Caco-2 (cell line): ENCODE results near the gene GLRB. TPM values are rescaled to one million over a fixed set of nuclear protein-coding genes. Genes with fewer than 3 reads are reported as not detected.

Source experiments
- BruUV-seq: library from RNA; stranded (reverse); fragments of 400-500 nt; replicated peaks from 2 replicates; lab custom pipeline; 2021; lab: Mats Ljungman, UMichigan
- CTCF ChIA-PET: fragments of 300-600 bp; sonication (Branson Sonifier 250); formaldehyde crosslinking; loops from one replicate; lab custom pipeline; 2022; ENCODE audit warnings: antibody characterized with exemption; lab: Charles Lee
- POLR2A ChIA-PET: fragments of 300-600 bp; sonication (Branson Sonifier 250); formaldehyde crosslinking; loops from one replicate; lab custom pipeline; 2022; ENCODE audit warnings: antibody characterized with exemption; lab: Charles Lee
- DNase-seq, 2 experiments: peaks; one replicate each; pipeline versions ENCODE4 v3.0.0 to v3.0.0-alpha.2; 2020 to 2022
- H3K27me3 ChIP-seq: replicated peaks from 2 replicates; pipeline ENCODE4 v1.6.0; 2011; ENCODE audit warnings: low read length; ENCODE audit not compliant: control insufficient read depth, insufficient read depth
- H3K36me3 ChIP-seq: 2 replicates; pipeline ENCODE4 v1.5.1; 2011; ENCODE audit warnings: low read length; ENCODE audit not compliant: control insufficient read depth, insufficient read depth
- H3K4me1 ChIP-seq: fragments of 250-450 bp; sonication (Bioruptor Pico); 2 replicates; pipeline ENCODE4 v1.5.1; 2020; ENCODE audit warnings: mild to moderate bottlenecking
- H3K4me3 ChIP-seq: 2 replicates; pipeline ENCODE4 v1.5.1; 2011; ENCODE audit warnings: low read depth, mild to moderate bottlenecking, control low read depth, low read length
- H3K9me3 ChIP-seq: fragments of 250-450 bp; sonication (Bioruptor Pico); 2 replicates; pipeline ENCODE4 v1.5.1; 2020; ENCODE audit warnings: mild to moderate bottlenecking, moderate library complexity
- H3K27ac Mint-ChIP-seq: one replicate; pipeline ENCODE4 v1.8.0; 2022; ENCODE audit warnings: mixed read lengths; ENCODE audit not compliant: unreplicated experiment
- H3K27me3 Mint-ChIP-seq: one replicate; pipeline ENCODE4 v1.8.0; 2022; ENCODE audit warnings: mixed read lengths; ENCODE audit not compliant: insufficient read depth, unreplicated experiment
- H3K36me3 Mint-ChIP-seq: one replicate; pipeline ENCODE4 v1.8.0; 2022; ENCODE audit warnings: mild to moderate bottlenecking, mixed read lengths; ENCODE audit not compliant: insufficient read depth, unreplicated experiment
- H3K4me1 Mint-ChIP-seq: one replicate; pipeline ENCODE4 v1.8.0; 2022; ENCODE audit warnings: low read depth, mixed read lengths; ENCODE audit not compliant: unreplicated experiment
- H3K4me3 Mint-ChIP-seq: one replicate; pipeline ENCODE4 v1.8.0; 2022; ENCODE audit warnings: mild to moderate bottlenecking, moderate library complexity, mixed read lengths; ENCODE audit not compliant: unreplicated experiment
- H3K9me3 Mint-ChIP-seq: one replicate; pipeline ENCODE4 v1.8.0; 2022; ENCODE audit warnings: mixed read lengths; ENCODE audit not compliant: unreplicated experiment
- intact Hi-C: fragments of 100-400 bp; cut with micrococcal nuclease; formaldehyde crosslinking; loops from one replicate; pipeline ENCODE4 v1.10.0; 2022; ENCODE audit not compliant: unreplicated experiment
- total RNA-seq: library from RNA; stranded (reverse); gene quantifications from 2 replicates; pipeline ENCODE4 v1.2.3, GENCODE V29; 2022
- TF ChIP-seq, protein P1 (sequence below), 2 experiments: fragments of 200-600 bp in 1 of 2; IDR thresholded peaks; 1 replicate in 1 of 2; 2 replicates in 1 of 2; pipeline versions ENCODE4 v1.5.1 to v1.8.0; 2011 to 2022; ENCODE audit warnings: antibody characterized with exemption in 1 of 2, control low read depth in 1 of 2, inconsistent platforms in 1 of 2, low read depth in 1 of 2, low read length in 1 of 2, mild to moderate bottlenecking in 1 of 2, moderate library complexity in 1 of 2; ENCODE audit not compliant: insufficient read depth in 1 of 2, severe bottlenecking in 1 of 2, unreplicated experiment in 1 of 2

Gene GLRB
- total RNA-seq, 1 experiment from 2014 or later = not detected

DNA sequence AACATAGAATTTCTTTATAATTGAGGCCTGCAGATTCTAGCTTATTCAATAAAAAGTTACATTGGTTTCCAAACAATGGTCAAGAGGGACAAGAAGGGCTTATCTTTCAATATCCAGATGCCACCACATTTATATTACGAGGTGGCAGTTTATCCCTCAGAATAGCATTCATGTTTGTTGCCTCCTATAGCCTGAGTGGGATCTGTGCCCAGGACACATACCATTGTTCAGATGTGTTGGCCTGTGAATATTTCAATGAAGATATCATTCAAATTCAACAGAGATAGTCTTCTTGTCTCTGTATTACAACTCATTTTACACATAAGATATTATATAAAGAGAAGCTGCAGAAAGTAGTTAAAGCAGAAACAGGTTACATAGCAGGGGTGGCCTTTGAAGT, 20.5 kb downstream of the GLRB start:
- H3K27me3 ChIP-seq = no peaks in the 10 kb centered on the region
- ChIA-PET POLR2A (no interaction called here), CTCF (no interaction called here)
- intact Hi-C loops = no loop called here
- H3K4me1 ChIP-seq = no peaks in the 10 kb centered on the region
- H3K9me3 ChIP-seq = no peaks in the 10 kb centered on the region
- no peaks in the 10 kb centered on the region for H3K9me3 Mint-ChIP-seq
- H3K36me3 ChIP-seq = no peaks in the 10 kb centered on the region
- BruUV-seq = no TSS peak
- TF ChIP-seq, protein P1, sequence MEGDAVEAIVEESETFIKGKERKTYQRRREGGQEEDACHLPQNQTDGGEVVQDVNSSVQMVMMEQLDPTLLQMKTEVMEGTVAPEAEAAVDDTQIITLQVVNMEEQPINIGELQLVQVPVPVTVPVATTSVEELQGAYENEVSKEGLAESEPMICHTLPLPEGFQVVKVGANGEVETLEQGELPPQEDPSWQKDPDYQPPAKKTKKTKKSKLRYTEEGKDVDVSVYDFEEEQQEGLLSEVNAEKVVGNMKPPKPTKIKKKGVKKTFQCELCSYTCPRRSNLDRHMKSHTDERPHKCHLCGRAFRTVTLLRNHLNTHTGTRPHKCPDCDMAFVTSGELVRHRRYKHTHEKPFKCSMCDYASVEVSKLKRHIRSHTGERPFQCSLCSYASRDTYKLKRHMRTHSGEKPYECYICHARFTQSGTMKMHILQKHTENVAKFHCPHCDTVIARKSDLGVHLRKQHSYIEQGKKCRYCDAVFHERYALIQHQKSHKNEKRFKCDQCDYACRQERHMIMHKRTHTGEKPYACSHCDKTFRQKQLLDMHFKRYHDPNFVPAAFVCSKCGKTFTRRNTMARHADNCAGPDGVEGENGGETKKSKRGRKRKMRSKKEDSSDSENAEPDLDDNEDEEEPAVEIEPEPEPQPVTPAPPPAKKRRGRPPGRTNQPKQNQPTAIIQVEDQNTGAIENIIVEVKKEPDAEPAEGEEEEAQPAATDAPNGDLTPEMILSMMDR (IDR thresholded peaks at IDR 0.05; ENCODE audit: insufficient read depth in 1 of 2, low read depth in 1 of 2, low read length in 1 of 2, severe bottlenecking in 1 of 2, unreplicated experiment in 1 of 2) = no peak
- no peaks in the 10 kb centered on the region for H3K27me3 Mint-ChIP-seq
- no peak overlapping the region for H3K27ac Mint-ChIP-seq
- no peak for DNase-seq
- H3K4me3 ChIP-seq = no peak overlapping the region
- no peak overlapping the region for H3K4me3 Mint-ChIP-seq
- H3K4me1 Mint-ChIP-seq = no peaks in the 10 kb centered on the region
- no peaks in the 10 kb centered on the region for H3K36me3 Mint-ChIP-seq

- Histone ChIP-seq H3K9me3 (no peaks in the 10 kb centered on the region), H3K4me3 (no peak overlapping the region), H3K27me3 (no peaks in the 10 kb centered on the region), H3K36me3 (no peaks in the 10 kb centered on the region), H3K4me1 (no peaks in the 10 kb centered on the region)
- TF ChIP-seq, protein P1 (IDR thresholded peaks at IDR 0.05; ENCODE audit: insufficient read depth in 1 of 2, low read depth in 1 of 2, low read length in 1 of 2, severe bottlenecking in 1 of 2, unreplicated experiment in 1 of 2) = no peak
- no peaks in the 10 kb centered on the region for H3K27me3 Mint-ChIP-seq
- no peaks in the 10 kb centered on the region for H3K36me3 Mint-ChIP-seq
- POLR2A ChIA-PET = no interaction called here
- H3K9me3 Mint-ChIP-seq = no peaks in the 10 kb centered on the region
- H3K27ac Mint-ChIP-seq = no peak overlapping the region
- no peaks in the 10 kb centered on the region for H3K4me1 Mint-ChIP-seq
- CTCF ChIA-PET = no interaction called here
- intact Hi-C loops = no loop called here
- no peak overlapping the region for H3K4me3 Mint-ChIP-seq
- no TSS peak for BruUV-seq
- DNase-seq = no peak
These were observed 23.6 kb downstream of the GLRB start for GRCh38 chr4:157099506-157099905.

GRCh38 chr4:157104541-157104940, 28.6 kb downstream of the GLRB start:
- intact Hi-C loops = no loop called here
- Mint-ChIP-seq H3K27me3 (no peaks in the 10 kb centered on the region), H3K9me3 (no peaks in the 10 kb centered on the region), H3K36me3 (no peaks in the 10 kb centered on the region), H3K4me1 (no peaks in the 10 kb centered on the region), H3K27ac (no peak overlapping the region), H3K4me3 (no peak overlapping the region)
- Histone ChIP-seq H3K4me1 (no peaks in the 10 kb centered on the region), H3K9me3 (no peaks in the 10 kb centered on the region), H3K36me3 (no peaks in the 10 kb centered on the region), H3K4me3 (no peak overlapping the region), H3K27me3 (no peaks in the 10 kb centered on the region)
- no peak for DNase-seq
- TF ChIP-seq, protein P1 (IDR thresholded peaks at IDR 0.05; ENCODE audit: insufficient read depth in 1 of 2, low read depth in 1 of 2, low read length in 1 of 2, severe bottlenecking in 1 of 2, unreplicated experiment in 1 of 2) = no peak
- ChIA-PET POLR2A (no interaction called here), CTCF (no interaction called here)
- BruUV-seq = no TSS peak
